ENCODE results near the gene SCN1A.

Gene SCN1A

DNA sequence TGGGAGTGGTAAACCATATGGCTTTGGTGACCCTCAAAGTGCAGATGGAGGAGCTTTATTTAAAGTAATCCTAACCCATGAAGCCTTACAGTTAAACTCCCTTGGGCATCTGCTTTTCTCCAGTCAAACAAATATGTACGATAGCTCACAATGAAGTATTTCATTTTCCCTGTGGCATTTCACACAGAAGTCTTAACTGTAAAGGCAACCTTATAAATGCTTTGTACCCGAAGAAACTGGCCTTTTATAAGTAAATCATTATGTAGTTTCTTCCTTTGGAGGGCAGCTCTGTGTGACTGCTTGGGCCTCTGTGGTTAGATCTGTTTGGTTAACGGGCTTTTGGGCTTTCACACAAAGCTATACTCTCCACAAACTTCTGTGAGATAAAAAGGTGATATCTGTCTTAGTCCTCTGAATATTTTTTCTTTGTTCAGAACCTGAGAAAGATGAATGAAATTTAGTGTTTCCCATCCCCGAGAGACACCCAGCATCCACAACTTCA is 46.6 kb downstream of the SCN1A start:
- Histone ChIP-seq H3K27me3 (ENCODE audit: insufficient read depth, low read length) (no peaks in the 10 kb centered on the region), H3K4me1 (ENCODE audit: insufficient read depth, low read length) (no peaks in the 10 kb centered on the region), H3K36me3 (ENCODE audit: insufficient read depth, low read length) (no peaks in the 10 kb centered on the region), H3K4me3 (ENCODE audit: low read length) (no peak overlapping the region), H3K27ac (ENCODE audit: low read depth, low read length) (no peak overlapping the region), H3K9ac (ENCODE audit: low read depth, low read length) (no peak overlapping the region), H3K9me3 (ENCODE audit: insufficient read depth, low read depth, low read length) (no peaks in the 10 kb centered on the region)
- whole genome bisulfite sequencing, result 95% methylated on average over 1 of the region's 4 CpGs

DNA sequence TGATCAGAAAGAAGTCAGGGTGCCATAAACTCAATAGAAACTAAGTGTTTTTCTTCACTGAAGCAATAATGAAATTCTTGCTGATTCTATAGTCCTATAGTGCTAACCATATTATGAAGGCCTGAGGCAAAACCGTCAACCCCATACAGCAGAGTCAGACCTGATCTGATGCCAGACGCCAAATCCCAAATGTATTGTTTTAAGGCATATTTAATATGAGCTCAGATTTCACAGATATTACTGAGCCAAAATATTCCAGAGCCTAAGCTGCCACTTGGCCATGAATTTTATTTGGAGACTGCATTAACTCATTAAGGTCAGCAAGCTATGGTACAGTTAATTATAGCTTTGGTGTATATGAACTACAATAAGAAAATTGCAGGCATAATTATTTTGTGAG is 53.4 kb downstream of the SCN1A start:
- H3K9ac ChIP-seq (ENCODE audit: low read depth, low read length), result no peak overlapping the region
- no peaks in the 10 kb centered on the region for H3K4me1 ChIP-seq (ENCODE audit: insufficient read depth, low read length)
- H3K36me3 ChIP-seq (ENCODE audit: insufficient read depth, low read length), result no peaks in the 10 kb centered on the region
- WGBS, result 96% methylated on average over 2 of the region's 2 CpGs
- H3K27ac ChIP-seq (ENCODE audit: low read depth, low read length), result no peak overlapping the region
- H3K4me3 ChIP-seq (ENCODE audit: low read length), result no peak overlapping the region
- no peaks in the 10 kb centered on the region for H3K9me3 ChIP-seq (ENCODE audit: insufficient read depth, low read depth, low read length)
- H3K27me3 ChIP-seq (ENCODE audit: insufficient read depth, low read length), result no peaks in the 10 kb centered on the region

DNA sequence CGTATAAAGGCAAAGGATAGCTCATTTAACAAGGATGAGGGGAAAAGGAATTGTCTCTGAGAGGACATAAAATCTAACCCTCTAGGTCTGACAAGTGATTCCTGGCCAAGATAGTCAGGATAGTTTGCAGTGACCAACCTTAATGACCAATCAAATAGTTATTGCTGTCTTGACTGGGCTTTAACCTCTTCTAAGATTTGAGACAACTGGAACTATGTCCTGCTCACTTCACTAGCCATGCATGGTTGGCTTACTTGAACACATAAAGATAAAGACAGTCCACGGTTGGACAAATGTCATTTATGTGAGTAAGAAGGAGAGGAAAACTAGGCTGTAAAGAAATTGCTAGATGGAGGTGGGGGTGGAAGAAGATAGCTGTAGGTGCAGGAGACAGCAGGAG is 53.8 kb downstream of the SCN1A start:
- WGBS, result 44% methylated on average over 2 of the region's 2 CpGs
- H3K27ac ChIP-seq (ENCODE audit: low read depth, low read length), result no peak overlapping the region
- no peaks in the 10 kb centered on the region for H3K36me3 ChIP-seq (ENCODE audit: insufficient read depth, low read length)
- no peaks in the 10 kb centered on the region for H3K9me3 ChIP-seq (ENCODE audit: insufficient read depth, low read depth, low read length)
- H3K9ac ChIP-seq (ENCODE audit: low read depth, low read length), result no peak overlapping the region
- H3K27me3 ChIP-seq (ENCODE audit: insufficient read depth, low read length), result no peaks in the 10 kb centered on the region
- H3K4me3 ChIP-seq (ENCODE audit: low read length), result no peak overlapping the region
- H3K4me1 ChIP-seq (ENCODE audit: insufficient read depth, low read length), result no peaks in the 10 kb centered on the region

DNA sequence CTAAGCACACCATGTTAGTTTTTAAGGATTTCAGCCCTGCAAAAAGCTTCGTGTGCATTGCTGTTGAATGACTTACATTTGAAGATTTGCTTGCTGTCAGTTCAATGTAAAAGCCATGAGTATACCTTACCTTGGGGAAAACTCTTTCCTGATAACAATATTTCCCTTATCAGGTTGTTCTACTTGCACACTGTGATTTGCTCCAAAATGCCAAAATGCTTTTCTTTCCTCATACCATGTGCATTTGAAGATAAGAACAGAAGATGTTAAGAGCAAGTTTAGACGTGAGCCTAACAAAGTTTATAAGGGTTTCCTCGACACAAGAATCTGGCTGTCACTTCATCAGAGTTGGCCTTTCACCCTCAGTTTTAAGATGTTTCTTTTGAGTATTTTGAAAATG is 57.6 kb downstream of the SCN1A start:
- WGBS, result 90% methylated on average over 3 of the region's 3 CpGs
- no peak overlapping the region for H3K27ac ChIP-seq (ENCODE audit: low read depth, low read length)
- H3K27me3 ChIP-seq (ENCODE audit: insufficient read depth, low read length), result no peaks in the 10 kb centered on the region
- no peak overlapping the region for H3K9ac ChIP-seq (ENCODE audit: low read depth, low read length)
- no peaks in the 10 kb centered on the region for H3K4me1 ChIP-seq (ENCODE audit: insufficient read depth, low read length)
- no peaks in the 10 kb centered on the region for H3K36me3 ChIP-seq (ENCODE audit: insufficient read depth, low read length)
- H3K4me3 ChIP-seq (ENCODE audit: low read length), result no peak overlapping the region
- H3K9me3 ChIP-seq (ENCODE audit: insufficient read depth, low read depth, low read length), result no peaks in the 10 kb centered on the region

DNA sequence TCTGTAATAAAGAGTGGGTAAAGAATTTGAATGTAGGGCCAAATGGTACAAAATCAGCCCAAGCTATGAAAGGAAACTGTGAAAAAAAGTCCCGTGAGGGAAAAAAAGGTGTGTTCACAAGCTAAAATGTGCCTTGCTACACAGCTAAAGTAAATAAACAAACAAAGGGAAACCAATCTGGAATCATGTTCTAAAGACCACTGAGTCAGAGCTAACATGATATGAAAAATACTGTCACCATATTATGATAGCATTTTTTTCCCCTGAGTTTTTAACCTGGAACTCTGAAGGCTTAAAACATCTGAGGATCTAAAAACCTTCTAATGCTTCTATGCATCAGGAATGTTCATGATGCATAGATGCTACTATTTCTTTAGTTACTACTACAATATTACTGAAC is 58.8 kb downstream of the SCN1A start:
- Histone ChIP-seq H3K27me3 (ENCODE audit: insufficient read depth, low read length) (no peaks in the 10 kb centered on the region), H3K27ac (ENCODE audit: low read depth, low read length) (no peak overlapping the region)
- WGBS, result 95% methylated on average over 1 of the region's 1 CpG

DNA sequence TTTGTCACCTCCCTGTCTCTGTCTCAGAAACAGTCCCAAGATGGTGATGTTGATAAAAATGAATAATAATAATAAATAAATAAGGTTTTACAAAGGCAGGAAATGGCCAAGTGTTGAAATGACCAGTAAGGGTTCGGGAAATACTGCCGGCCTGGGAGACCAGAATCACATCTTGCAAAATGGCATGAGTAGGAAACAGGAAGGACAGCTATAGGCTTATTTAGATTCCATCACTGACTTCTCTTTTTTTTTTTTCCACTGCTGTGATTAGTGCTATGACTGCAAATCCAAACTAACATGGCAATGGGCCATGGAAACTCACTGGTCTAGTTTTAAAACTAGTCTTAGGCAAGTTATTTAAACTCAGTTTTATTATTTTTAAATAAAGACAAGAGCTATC is 60.6 kb downstream of the SCN1A start:
- Histone ChIP-seq H3K9me3 (ENCODE audit: insufficient read depth, low read depth, low read length) (no peaks in the 10 kb centered on the region), H3K4me1 (ENCODE audit: insufficient read depth, low read length) (no peaks in the 10 kb centered on the region), H3K27ac (ENCODE audit: low read depth, low read length) (no peak overlapping the region), H3K27me3 (ENCODE audit: insufficient read depth, low read length) (no peaks in the 10 kb centered on the region), H3K4me3 (ENCODE audit: low read length) (no peak overlapping the region), H3K36me3 (ENCODE audit: insufficient read depth, low read length) (no peaks in the 10 kb centered on the region), H3K9ac (ENCODE audit: low read depth, low read length) (no peak overlapping the region)
- WGBS, result 94% methylated on average over 2 of the region's 2 CpGs

More for the DNA sequence above, 58.8 kb downstream of the SCN1A start:
- H3K9me3 ChIP-seq (ENCODE audit: insufficient read depth, low read depth, low read length), result no peaks in the 10 kb centered on the region
- H3K4me1 ChIP-seq (ENCODE audit: insufficient read depth, low read length), result no peaks in the 10 kb centered on the region
- H3K9ac ChIP-seq (ENCODE audit: low read depth, low read length), result no peak overlapping the region
- no peak overlapping the region for H3K4me3 ChIP-seq (ENCODE audit: low read length)
- no peaks in the 10 kb centered on the region for H3K36me3 ChIP-seq (ENCODE audit: insufficient read depth, low read length)

DNA sequence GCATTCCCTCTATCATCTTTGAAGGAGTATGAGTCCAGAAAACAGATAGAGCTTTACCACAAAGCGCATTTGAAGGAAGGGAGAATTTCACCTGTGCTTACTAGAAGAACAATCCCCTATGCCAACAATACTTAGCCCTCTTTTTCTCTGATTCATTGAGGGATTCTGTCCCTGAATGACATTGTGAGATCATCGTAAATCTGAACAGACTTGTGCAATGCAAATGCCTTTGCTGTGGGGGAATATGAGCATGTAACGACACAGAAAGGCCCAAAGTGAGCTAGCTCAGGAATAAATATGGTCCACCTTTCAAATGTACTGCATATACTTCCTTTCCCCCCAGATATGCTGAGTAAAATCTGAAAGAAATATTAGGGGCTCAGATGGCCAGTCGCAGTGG is 67.6 kb downstream of the SCN1A start:
- H3K9me3 ChIP-seq (ENCODE audit: insufficient read depth, low read depth, low read length), result no peaks in the 10 kb centered on the region
- H3K9ac ChIP-seq (ENCODE audit: low read depth, low read length), result no peak overlapping the region
- WGBS, result 100% methylated on average over 3 of the region's 4 CpGs
- H3K27me3 ChIP-seq (ENCODE audit: insufficient read depth, low read length), result no peaks in the 10 kb centered on the region
- H3K4me1 ChIP-seq (ENCODE audit: insufficient read depth, low read length), result no peaks in the 10 kb centered on the region
- H3K27ac ChIP-seq (ENCODE audit: low read depth, low read length), result no peak overlapping the region
- H3K36me3 ChIP-seq (ENCODE audit: insufficient read depth, low read length), result no peaks in the 10 kb centered on the region
- no peak overlapping the region for H3K4me3 ChIP-seq (ENCODE audit: low read length)

DNA sequence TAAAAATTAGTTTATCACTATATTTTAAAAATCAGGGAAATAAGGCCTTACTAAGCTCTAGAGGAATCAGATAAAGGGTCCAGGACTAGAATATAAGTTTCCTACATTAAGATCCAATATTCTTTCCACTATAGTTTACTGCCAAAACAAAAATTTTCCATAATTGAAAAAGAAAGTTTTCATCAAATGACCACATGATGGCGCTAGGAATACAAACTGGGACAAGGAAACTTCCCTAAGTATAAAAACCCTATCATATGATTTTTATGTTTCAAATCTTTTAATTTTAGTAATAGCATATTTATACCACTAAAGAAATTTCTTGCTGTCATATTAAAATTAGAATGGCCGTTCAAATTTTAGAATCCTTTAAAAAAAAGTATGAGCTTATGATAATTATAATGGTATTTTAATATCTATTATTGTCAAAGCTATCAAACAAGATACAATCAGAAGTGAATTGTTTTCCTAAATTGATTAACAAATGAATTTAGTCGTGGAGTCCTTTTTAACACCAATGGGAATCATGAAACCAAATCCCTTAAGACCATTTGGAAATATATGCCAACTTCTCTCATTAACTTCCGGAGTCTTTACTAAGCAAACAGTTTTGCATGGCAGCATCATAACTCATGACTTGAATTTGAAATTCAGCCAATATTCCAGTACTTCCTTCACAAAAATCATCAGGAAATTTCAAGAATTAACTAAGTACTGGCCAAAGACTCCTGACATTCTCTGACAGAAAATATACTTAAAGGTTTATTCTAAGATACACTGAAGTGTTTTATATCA is 70.3 kb downstream of the SCN1A start:
- Histone ChIP-seq H3K4me3 (ENCODE audit: low read length) (no peak overlapping the region), H3K9me3 (ENCODE audit: insufficient read depth, low read depth, low read length) (no peaks in the 10 kb centered on the region), H3K9ac (ENCODE audit: low read depth, low read length) (no peak overlapping the region), H3K4me1 (ENCODE audit: insufficient read depth, low read length) (no peaks in the 10 kb centered on the region), H3K27ac (ENCODE audit: low read depth, low read length) (no peak overlapping the region), H3K27me3 (ENCODE audit: insufficient read depth, low read length) (no peaks in the 10 kb centered on the region), H3K36me3 (ENCODE audit: insufficient read depth, low read length) (no peaks in the 10 kb centered on the region)
- 40% methylated on average over 3 of the region's 4 CpGs for WGBS

DNA sequence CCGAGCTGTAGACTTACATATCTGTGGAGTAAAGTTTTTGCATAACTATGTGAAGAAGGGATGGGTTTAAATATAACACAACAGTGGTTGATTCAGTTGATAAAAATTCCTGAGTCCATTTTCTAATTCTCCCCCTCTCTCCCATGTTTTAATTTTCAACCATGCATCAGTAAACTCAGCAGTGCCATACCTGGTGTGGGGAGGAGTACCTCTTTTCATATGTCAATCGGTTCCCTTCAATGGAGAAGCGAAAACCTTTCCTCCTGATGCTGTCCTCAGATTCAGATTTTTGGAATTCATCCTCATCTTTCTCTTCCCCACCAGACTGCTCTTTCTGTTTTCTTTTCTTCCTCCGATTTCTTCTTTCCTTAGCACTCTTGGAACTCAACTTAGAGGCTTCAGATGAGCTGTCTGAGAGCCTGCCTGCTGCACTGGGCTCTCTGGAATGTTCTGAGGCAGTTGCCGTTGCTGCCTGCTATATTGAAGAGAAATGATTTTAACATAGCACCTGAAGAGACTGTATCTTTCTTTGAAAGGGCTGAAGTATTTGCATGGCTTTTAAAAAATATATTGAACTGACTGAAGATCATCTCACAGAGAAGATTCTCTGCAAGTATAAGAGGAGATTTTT is 82.9 kb downstream of the SCN1A start:
- Histone ChIP-seq H3K36me3 (ENCODE audit: insufficient read depth, low read length) (no peaks in the 10 kb centered on the region), H3K27ac (ENCODE audit: low read depth, low read length) (no peak overlapping the region), H3K4me1 (ENCODE audit: insufficient read depth, low read length) (peaks cover 4% of the 10 kb centered on the region; the same call in 1 of the 2 replicates), H3K9ac (ENCODE audit: low read depth, low read length) (no peak overlapping the region), H3K4me3 (ENCODE audit: low read length) (no peak overlapping the region), H3K9me3 (ENCODE audit: insufficient read depth, low read depth, low read length) (no peaks in the 10 kb centered on the region), H3K27me3 (ENCODE audit: insufficient read depth, low read length) (no peaks in the 10 kb centered on the region)
- WGBS, result 76% methylated on average over 5 of the region's 5 CpGs

DNA sequence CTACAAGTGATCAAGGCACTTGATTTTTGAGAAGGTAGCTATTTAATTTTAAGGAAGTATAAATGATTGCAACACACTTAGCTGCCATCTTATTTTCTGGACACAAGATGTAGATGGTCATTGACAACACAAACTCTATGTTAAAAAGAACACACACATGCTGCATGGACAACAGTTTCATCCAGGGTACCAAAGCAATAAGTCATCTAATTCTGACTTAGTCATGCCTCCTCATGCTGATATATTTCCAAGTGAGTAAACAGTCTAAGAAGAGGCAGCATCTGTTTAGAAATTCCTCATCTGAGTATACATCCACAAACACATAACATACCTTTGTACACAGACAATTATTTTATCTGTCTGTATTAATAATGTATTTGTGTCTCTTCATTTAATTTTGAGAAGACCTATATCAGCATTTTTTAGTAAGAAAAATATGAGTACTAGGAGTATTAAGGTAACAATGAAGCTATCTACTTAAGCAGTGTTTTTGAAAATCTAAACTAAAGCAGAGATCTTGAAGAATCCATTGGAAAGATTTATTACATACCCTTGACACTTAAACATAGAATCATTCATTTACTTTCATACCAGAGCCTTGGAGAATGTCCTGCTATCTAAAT is 84.9 kb downstream of the SCN1A start:
- H3K4me1 ChIP-seq (ENCODE audit: insufficient read depth, low read length), result peaks cover 4% of the 10 kb centered on the region; the same call in 1 of the 2 replicates
- H3K36me3 ChIP-seq (ENCODE audit: insufficient read depth, low read length), result no peaks in the 10 kb centered on the region
- no peak overlapping the region for H3K4me3 ChIP-seq (ENCODE audit: low read length)
- no peaks in the 10 kb centered on the region for H3K9me3 ChIP-seq (ENCODE audit: insufficient read depth, low read depth, low read length)
- H3K27me3 ChIP-seq (ENCODE audit: insufficient read depth, low read length), result no peaks in the 10 kb centered on the region
- no peak overlapping the region for H3K9ac ChIP-seq (ENCODE audit: low read depth, low read length)
- no peak overlapping the region for H3K27ac ChIP-seq (ENCODE audit: low read depth, low read length)

DNA sequence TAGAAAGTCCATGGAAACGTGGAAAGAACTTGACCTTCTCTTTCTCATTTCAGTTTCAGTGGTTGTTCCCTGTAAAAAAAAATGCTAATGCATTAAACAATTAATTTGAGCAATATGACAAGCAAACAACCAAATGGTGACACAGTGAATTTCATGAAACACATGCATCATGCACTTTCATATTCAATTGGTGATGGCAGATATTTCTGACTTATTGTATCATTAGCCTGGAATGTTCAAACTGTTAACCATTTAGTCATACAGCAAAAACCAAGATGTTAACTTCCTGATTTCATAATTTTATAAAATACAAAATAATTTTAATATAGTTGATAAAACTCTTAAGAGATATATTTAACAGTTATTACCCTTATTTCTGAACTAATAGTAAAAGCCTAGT is 85.5 kb downstream of the SCN1A start:
- Histone ChIP-seq H3K36me3 (ENCODE audit: insufficient read depth, low read length) (no peaks in the 10 kb centered on the region), H3K27ac (ENCODE audit: low read depth, low read length) (no peak overlapping the region), H3K4me1 (ENCODE audit: insufficient read depth, low read length) (peaks cover 4% of the 10 kb centered on the region; the same call in 1 of the 2 replicates), H3K9ac (ENCODE audit: low read depth, low read length) (no peak overlapping the region), H3K4me3 (ENCODE audit: low read length) (no peak overlapping the region), H3K27me3 (ENCODE audit: insufficient read depth, low read length) (no peaks in the 10 kb centered on the region), H3K9me3 (ENCODE audit: insufficient read depth, low read depth, low read length) (no peaks in the 10 kb centered on the region)
- WGBS, result 100% methylated on average over 1 of the region's 1 CpG

Data from HUES64 (cell line).